NCI-H1417 (cell line): ENCODE data around the gene MICU1.

Experiments
- DNase-seq, 3 experiments: peaks; one replicate each; lab custom pipeline; 2025; lab: John Stamatoyannopoulos, UW

MICU1 gene

DNA sequence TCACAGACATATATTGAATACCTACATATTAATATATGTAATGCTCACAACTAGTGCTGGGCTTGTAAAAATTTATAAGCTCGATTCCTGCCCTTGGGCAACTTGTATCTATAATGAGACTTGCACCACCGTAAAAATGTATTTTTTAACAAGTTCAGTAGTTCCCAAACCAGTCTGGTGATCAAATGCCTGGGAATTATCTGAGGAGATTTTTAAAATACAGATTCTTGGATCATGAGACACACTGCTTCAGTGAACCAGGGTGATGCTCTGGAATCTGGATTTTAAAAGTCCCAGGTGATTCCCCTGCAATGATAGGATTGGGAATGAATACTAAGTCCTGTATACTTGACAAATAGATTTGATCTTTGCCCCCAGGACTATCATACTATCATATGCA lies 4.3 kb upstream of the MICU1 start:
- no peak for DNase-seq

DNA sequence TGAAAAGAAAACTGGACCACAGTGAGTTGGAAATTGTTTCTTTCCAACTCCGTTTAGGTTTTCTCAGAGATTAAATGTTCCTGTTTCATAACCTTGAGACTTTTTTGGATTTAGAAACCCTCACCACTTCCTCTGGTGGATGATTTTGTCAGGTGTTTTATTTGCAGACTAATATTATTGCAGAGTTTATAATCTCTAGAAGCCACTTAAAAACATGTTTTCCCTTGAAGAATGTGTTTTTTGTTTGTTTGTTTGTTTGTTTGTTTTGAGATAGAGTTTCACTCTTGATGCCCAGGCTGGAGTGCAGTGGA lies 520 bp upstream of the MICU1 start:
- DNase-seq = no peak

- no peak for DNase-seq
These were observed 637 bp downstream of the MICU1 start for GRCh38 chr10:72625276-72625607.

- DNase-seq = no peak
These were observed 3.6 kb downstream of the MICU1 start for GRCh38 chr10:72622271-72622670.

DNA sequence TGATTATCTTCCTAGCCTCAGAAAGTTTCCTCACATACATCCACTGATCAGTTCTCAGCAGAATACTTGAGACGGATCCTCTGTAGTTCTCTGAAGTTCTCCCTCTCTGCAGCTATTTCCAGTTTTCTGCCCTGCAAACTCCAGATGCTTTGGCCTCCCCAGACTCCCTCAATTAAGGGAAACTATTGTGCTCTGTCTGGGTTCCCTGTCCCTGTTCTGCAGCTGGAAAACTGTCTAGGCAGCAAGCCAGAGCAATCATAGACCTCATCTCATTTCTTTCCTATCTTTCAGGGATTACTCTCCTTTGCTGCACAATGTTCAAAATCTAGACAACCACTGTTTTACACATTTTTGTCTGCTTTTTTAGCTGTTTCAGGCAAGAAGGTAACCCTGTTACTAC lies 9.2 kb downstream of the MICU1 start:
- no peak for DNase-seq

DNA sequence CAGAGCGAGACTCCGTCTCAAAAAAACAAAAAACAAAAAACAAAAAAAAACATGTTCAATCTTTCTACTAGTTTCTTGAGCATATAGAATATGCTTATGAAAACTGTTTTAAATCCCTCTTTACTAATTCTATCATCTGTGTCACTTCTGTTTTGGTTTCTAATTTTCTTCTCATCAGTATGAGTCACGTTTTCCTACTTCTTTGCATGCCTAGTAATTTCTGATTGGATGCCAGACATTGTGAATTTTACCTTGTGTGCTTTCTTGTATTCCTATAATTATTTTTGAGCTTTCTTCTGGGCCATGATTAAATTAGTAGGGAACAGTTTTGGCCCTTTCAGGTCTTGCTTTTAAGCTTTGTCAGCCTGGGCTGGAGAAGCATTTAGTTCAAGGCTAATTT lies 9.9 kb downstream of the MICU1 start:
- no peak for DNase-seq

DNA sequence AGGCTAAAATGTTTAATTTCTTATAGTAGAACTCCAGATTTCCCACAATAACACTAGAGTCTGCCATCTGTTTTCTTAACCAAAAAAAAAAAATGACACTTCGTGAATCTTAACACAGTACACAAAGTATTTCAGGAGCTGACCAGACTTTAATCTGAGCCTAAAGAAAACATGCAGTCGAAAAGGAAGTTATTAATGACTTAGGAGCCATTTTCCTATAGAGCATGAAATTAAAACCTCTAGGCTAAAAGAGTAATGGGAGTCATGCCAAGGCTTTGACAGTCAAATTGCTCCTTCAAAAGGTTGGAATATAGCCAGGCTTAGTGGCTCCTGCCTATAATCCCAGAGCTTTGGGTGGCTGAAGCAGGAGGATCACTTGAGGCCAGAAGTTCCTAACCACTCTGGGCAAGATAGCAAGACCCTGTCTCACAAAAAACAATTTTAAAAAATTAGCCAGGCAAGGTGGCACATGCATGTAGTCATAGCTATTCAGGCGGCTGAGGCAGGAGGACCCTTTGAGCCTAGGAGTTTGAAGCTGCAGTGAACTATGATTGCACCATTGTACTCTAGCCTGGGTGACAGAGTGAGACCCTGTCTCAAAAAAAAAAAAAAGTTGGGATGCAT lies 13.6 kb downstream of the MICU1 start:
- peak; percentile 5 to 88 (median 48) for DNase-seq

DNA sequence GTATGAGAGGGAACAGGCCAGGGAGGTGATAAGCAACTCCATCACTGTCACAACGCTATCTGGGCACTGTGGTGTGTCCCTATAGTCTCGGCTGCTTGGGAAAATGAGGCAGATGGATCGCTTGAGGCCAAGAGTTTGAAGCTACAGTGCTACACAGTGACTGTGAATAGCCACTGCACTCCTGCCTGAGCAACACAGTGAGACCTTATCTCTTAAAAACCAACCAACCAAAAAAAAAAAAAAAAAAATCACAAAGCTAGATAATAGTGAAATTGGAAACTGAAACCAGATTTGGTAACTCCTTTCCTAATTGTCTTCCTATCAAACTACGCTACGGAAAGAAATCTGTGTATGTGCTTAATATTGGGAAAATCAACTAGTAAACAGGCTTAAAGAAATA lies 14.1 kb downstream of the MICU1 start:
- DNase-seq = peak in 1 of 3 experiments; percentile 21

DNA sequence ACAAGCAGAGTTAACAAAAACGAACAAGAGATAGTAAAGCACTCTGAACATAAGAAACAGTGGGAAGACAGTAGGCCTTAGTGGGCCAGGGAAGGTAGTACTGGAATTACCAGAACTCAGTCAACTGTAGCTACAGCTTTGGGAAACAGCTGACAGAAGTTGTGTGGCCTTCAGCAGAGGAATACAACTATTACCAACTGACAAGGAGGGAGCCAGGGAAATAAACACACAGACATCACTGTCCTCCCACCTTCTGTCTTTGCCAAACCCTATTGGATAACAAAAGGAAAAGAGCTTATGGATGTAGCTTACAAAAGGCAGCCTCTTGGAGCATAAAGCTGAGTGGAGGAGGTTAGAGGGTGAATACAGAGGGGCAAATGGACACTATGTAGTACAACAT lies 15.4 kb downstream of the MICU1 start:
- no peak for DNase-seq

DNA sequence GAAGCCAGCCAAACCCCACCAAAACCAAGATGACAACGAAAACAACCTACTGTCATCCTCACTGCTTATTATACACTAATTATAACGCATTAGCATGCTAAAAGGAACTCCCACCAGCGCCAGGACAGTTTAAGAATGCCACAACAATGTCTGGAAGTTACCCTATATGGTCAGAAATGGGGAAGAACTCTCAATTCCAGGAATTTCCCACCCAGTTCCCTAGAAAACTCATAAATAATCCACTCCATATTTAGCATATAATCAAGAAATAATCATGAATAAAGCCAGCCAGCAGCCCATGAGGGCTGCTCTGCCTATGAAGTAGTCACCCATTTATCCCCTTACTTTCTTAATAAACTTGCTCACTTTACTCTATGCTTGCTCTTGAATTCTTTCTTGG lies 20.8 kb downstream of the MICU1 start:
- no peak for DNase-seq

GRCh38 chr10:72601144-72601543 lies 24.7 kb downstream of the MICU1 start:
- no peak for DNase-seq

- no peak for DNase-seq
These were observed 26.8 kb downstream of the MICU1 start for GRCh38 chr10:72598769-72599701.

DNA sequence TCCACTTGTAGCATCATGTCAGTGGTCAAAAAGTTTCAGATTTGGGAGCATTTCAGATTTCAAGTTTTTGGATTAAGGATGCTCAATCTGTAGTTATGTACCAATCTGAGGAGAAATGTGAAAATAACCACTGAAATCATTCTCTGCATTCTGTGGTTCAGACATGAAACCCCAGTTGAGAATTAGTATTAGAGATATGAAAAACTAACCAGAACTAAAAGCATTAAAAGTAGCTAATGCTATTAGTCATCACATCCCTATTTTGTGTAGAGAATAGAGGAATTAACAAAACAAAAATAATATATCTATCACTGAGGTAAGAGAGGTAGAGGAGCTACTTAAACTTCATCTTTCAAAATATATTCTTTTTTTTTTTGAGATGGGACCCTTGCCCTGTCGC lies 28.0 kb downstream of the MICU1 start:
- no peak for DNase-seq

GRCh38 chr10:72595436-72595835 lies 30.4 kb downstream of the MICU1 start:
- DNase-seq = no peak

DNA sequence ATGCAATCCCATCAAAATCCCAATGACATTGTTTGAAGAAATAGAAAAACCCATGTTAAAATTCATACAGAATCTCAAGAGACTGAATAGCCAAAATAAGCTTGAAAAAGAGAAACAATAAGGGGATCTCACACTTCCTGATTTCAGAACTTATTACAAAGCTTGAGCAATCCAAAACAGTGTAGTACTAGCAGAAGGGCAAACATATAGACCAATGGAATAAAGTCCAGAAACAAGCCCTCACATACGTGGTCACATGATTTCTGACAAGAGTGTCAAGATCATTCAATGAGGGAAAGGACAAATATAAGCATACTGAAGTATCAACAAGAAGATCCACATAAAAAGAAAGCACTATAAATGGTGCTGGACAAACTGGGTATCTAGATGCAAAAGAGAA lies 31.9 kb downstream of the MICU1 start:
- no peak for DNase-seq

DNA sequence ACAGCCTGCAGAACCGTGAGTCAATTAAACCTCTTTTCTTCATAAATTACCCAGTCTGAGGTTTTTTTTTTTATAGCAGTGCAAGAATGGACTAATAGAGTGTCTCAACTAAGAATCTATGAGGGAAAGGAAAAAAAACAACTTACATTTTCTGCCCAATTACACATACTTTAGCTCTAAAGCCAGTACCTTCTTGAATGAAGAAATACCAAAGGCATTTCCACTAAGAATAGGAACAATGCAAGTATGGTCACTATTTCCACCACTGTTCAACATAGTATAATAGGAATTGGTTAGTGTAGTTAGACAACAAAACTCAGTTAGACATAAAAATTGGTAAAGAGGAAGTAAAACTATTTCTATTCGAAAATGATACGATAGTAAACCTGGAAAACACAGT lies 37.6 kb downstream of the MICU1 start:
- DNase-seq = no peak

DNA sequence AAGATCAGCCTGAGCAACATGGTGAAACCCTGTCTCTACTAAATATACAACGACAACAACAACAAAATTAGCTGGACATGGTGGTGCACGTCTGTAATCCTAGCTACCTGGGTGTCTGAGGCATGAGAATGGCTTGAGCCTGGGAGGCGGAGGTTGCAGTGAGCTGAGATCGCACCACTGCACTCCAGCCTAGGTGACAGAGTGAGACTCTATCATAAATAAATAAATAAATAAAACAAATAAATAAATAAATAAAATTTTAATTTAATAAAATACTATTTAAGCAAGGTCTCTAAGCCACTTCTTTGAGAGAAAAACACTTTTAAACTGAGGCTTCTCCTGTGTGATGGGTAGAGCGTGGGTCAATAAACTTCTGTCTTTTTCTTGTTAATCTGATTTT lies 38.3 kb downstream of the MICU1 start:
- DNase-seq = no peak

DNA sequence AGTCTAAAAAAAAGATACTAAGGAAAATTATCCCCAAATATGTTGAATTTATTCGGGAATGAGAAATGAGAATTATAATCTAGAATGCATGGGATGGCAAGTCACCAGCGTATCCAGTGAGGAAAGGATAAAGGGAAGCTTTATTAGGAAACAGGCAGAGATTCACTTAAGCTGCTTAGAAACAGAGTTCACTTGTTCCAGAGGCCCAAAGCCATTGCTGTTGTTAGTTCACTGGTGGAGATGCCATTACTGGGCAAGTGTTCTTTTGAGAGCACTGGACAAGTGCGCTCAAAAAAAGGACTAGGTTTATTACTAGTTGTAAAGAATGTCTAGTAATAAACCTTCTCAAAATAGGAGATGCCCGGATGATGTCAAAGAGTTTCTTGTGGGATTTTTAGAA lies 51.2 kb downstream of the MICU1 start:
- DNase-seq = no peak

GRCh38 chr10:72573079-72573478 lies 52.8 kb downstream of the MICU1 start:
- no peak for DNase-seq

GRCh38 chr10:72567889-72568640 lies 57.8 kb downstream of the MICU1 start:
- peak in 1 of 3 experiments; percentile 5 for DNase-seq

- DNase-seq = no peak
These were observed 58.5 kb downstream of the MICU1 start for GRCh38 chr10:72567421-72567820.

DNA sequence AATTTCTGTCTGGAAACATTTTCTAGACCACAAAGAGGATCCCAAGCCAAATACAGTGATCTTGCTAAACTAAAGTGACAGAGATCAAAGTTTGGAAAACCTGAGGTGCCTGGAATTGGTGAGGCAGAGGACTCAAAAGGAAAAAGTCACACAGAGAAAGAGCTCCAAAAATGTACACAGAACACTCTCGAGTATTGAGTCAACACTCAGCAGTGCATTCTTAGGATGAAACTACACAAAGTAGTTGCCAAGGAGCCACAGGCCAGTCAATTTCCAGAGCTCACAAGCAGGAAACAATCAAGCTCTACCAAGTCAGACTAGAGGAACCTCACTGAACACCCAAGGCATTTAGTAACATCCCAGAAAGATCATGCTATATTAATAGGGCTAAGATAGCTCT lies 61.3 kb downstream of the MICU1 start:
- DNase-seq = no peak

- DNase-seq = no peak
These were observed 62.4 kb downstream of the MICU1 start for GRCh38 chr10:72563327-72563932.
